Keratinocyte (primary cell): ENCODE measurements around the gene PRM2. TPM values are rescaled to one million over a fixed set of nuclear protein-coding genes. Genes with fewer than 3 reads are reported as not detected.

Source experiments
- DNase-seq: peaks from one replicate; pipeline ENCODE4 v3.0.0-alpha.2; 2011; ENCODE audit warnings: low read depth, missing footprints, low spot score
- FAIRE-seq: peaks from 2 replicates; lab custom pipeline; 2011; peaks lifted over from hg19 to GRCh38; lab: Jason Lieb, UNC
- H2AFZ ChIP-seq: 2 replicates; pipeline ENCODE4 v1.6.0; 2012; ENCODE audit warnings: low read length, control low read depth, inconsistent platforms; ENCODE audit not compliant: control insufficient read depth
- H3K27ac ChIP-seq: 2 replicates; pipeline ENCODE4 v1.5.1; 2011; ENCODE audit warnings: low read length; ENCODE audit not compliant: control insufficient read depth, insufficient read depth
- H3K27me3 ChIP-seq: 3 replicates; pipeline ENCODE4 v1.6.0; 2011; ENCODE audit warnings: low read length; ENCODE audit not compliant: control insufficient read depth, insufficient read depth; ENCODE audit errors: extremely low read depth
- H3K36me3 ChIP-seq, 2 experiments: 2 replicates in 1 of 2; 3 replicates in 1 of 2; pipeline ENCODE4 v1.5.1; 2011; ENCODE audit warnings: low read length in 2 of 2, mild to moderate bottlenecking in 1 of 2; ENCODE audit not compliant: control insufficient read depth in 2 of 2, insufficient read depth in 2 of 2; ENCODE audit errors: extremely low read depth in 1 of 2
- H3K4me1 ChIP-seq: 3 replicates; pipeline ENCODE4 v1.5.1; 2011; ENCODE audit warnings: low read length; ENCODE audit not compliant: control insufficient read depth, insufficient read depth; ENCODE audit errors: extremely low read depth
- H3K4me2 ChIP-seq: 3 replicates; pipeline ENCODE4 v1.6.0; 2011; ENCODE audit warnings: low read depth, low read length; ENCODE audit not compliant: control insufficient read depth, insufficient read depth; ENCODE audit errors: extremely low read depth
- H3K4me3 ChIP-seq, 3 experiments: fragments of 200-600 bp in 1 of 3; sonication (generic) in 1 of 3; 2 replicates in 2 of 3; 3 replicates in 1 of 3; pipeline ENCODE4 v1.5.1; 2011 to 2016; ENCODE audit warnings: low read length in 3 of 3, mild to moderate bottlenecking in 3 of 3, control low read depth in 2 of 3, inconsistent platforms in 1 of 3, low read depth in 1 of 3, mixed read lengths in 1 of 3, mixed run types in 1 of 3, moderate library complexity in 1 of 3; ENCODE audit not compliant: control insufficient read depth in 2 of 3, insufficient read depth in 2 of 3; ENCODE audit errors: extremely low read depth in 1 of 3
- H3K79me2 ChIP-seq: 2 replicates; pipeline ENCODE4 v1.6.0; 2012; ENCODE audit warnings: low read length; ENCODE audit not compliant: control insufficient read depth, insufficient read depth
- H3K9ac ChIP-seq: 3 replicates; pipeline ENCODE4 v1.6.0; 2011; ENCODE audit warnings: low read length; ENCODE audit not compliant: control insufficient read depth, insufficient read depth; ENCODE audit errors: extremely low read depth
- H3K9me1 ChIP-seq: 3 replicates; pipeline ENCODE4 v1.6.0; 2011; ENCODE audit warnings: low read length; ENCODE audit not compliant: control insufficient read depth, insufficient read depth; ENCODE audit errors: extremely low read depth
- H3K9me3 ChIP-seq: 2 replicates; pipeline ENCODE4 v1.5.1; 2012; ENCODE audit warnings: low read depth, low read length; ENCODE audit not compliant: control insufficient read depth
- H4K20me1 ChIP-seq: 3 replicates; pipeline ENCODE4 v1.6.0; 2011; ENCODE audit warnings: low read length; ENCODE audit not compliant: control insufficient read depth, insufficient read depth; ENCODE audit errors: extremely low read depth
- EZH2 ChIP-seq: IDR thresholded peaks from one replicate; pipeline ENCODE4 v1.6.1; 2012; ENCODE audit warnings: inconsistent platforms, mild to moderate bottlenecking, low read length, moderate library complexity
- dilution Hi-C: fragments of 300-500 bp; cut with MboI; formaldehyde crosslinking; loops from one replicate; pipeline ENCODE4 v1.7.0; 2020; ENCODE audit warnings: low sequenced_read_pairs; ENCODE audit not compliant: extremely low pct_ligation_motif_present
- polyA plus RNA-seq, 5 experiments: library from polyadenylated mRNA; depleted of rRNA in 3 of 5; stranded (reverse) in 3 of 5; stranded (forward) in 1 of 5; unstranded in 1 of 5; fragments of >200 nt; gene quantifications; 1 replicate in 1 of 5; 2 replicates in 3 of 5; 3 replicates in 1 of 5; pipeline versions ENCODE4 v1.2.1 to v1.2.3, GENCODE V29; 2011 to 2012; ENCODE audit warnings: missing spikeins in 2 of 5, low read depth in 1 of 5, low replicate concordance in 1 of 5
- TF ChIP-seq, protein P1 (sequence below), 3 experiments: IDR thresholded peaks in 1 of 3; conservative IDR thresholded peaks in 1 of 3; optimal IDR thresholded peaks in 1 of 3; 2 replicates in 2 of 3; 3 replicates in 1 of 3; pipeline versions ENCODE3 to v1.5.1; 2011; ENCODE audit warnings: low read length in 3 of 3, mild to moderate bottlenecking in 3 of 3, moderate library complexity in 2 of 3, control low read depth in 1 of 3, inconsistent platforms in 1 of 3; ENCODE audit not compliant: insufficient read depth in 2 of 3; ENCODE audit errors: extremely low read depth in 1 of 3

PRM2 gene
- polyA plus RNA-seq, 1 donor (not counting 4 experiments of a cell fraction or from before 2014, with no cell fraction given) = not detected

- DNase-seq = no peak
- Histone ChIP-seq H4K20me1 (no peaks in the 10 kb centered on the region), H3K4me1 (peaks cover 6% of the 10 kb centered on the region), H3K36me3 (no peaks in the 10 kb centered on the region), H3K79me2 (no peaks in the 10 kb centered on the region), H3K4me2 (no peak overlapping the region), H3K4me3 (no peak overlapping the region), H3K9ac (no peak overlapping the region), H2AFZ (no peak overlapping the region), H3K9me1 (no peaks in the 10 kb centered on the region), H3K27me3 (peaks cover 5% of the 10 kb centered on the region), H3K27ac (no peak overlapping the region), H3K9me3 (no peaks in the 10 kb centered on the region)
- TF ChIP-seq, protein P1, sequence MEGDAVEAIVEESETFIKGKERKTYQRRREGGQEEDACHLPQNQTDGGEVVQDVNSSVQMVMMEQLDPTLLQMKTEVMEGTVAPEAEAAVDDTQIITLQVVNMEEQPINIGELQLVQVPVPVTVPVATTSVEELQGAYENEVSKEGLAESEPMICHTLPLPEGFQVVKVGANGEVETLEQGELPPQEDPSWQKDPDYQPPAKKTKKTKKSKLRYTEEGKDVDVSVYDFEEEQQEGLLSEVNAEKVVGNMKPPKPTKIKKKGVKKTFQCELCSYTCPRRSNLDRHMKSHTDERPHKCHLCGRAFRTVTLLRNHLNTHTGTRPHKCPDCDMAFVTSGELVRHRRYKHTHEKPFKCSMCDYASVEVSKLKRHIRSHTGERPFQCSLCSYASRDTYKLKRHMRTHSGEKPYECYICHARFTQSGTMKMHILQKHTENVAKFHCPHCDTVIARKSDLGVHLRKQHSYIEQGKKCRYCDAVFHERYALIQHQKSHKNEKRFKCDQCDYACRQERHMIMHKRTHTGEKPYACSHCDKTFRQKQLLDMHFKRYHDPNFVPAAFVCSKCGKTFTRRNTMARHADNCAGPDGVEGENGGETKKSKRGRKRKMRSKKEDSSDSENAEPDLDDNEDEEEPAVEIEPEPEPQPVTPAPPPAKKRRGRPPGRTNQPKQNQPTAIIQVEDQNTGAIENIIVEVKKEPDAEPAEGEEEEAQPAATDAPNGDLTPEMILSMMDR (optimal IDR thresholded peaks at IDR 0.05 in 1 of 3, IDR thresholded peaks at IDR 0.05 in 1 of 3, conservative IDR thresholded peaks at IDR 0.05 in 1 of 3; ENCODE audit: extremely low read depth in 1 of 3, insufficient read depth in 2 of 3, low read length in 3 of 3) = no peak
- TF ChIP-seq EZH2 = no peak
- dilution Hi-C loops = no loop called here
- FAIRE-seq = no peak
Measured at GRCh38 chr16:11260596-11260966, 15.7 kb downstream of the PRM2 start.

DNA sequence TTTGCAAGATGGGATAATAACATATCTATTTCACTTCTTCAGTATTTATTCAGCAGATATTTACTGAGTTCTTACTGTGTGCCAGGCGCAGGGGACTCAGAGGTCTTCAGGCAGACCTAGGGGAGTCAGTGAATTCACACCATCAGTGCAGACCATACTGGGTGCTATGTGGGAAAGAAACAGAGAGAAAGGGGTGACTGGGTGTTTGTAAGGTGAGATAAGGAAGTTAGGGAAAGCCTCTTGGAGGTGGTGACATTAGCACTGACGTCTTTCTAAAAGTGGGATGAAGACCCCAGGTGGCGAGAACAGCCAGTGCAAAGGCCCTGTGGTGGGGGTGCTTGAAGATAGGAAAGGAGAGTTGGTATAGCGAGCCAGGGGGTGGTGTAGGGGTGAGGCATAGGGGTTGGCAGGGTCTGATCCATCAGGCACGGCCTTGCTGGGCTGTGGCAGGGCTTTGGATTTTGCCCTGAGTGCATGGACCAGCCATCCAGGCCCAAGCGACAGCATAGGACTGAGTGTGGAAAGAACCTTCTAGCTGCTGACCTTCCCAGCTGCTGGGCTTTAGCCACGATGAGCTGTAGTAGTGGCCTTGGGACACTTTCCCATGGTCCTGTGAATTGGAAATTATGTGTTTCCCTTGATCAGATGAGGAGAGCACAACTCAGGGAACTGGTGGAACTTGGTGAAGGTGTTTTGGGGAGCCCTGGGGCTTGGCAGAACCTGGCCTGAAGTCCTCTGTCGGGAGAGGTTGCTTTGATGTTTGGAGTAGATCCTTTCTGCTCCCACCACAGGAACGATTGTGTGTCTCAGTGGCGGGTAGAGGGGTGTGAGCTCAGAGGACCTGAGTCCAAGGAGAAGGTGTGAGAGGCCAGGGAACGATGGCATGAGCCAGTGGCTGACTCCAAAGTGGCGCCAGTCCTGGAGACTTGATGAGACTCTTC is 16.4 kb downstream of the PRM2 start:
- H3K9me3 ChIP-seq = no peaks in the 10 kb centered on the region
- H3K27me3 ChIP-seq = peaks cover 5% of the 10 kb centered on the region
- TF ChIP-seq, protein P1 (optimal IDR thresholded peaks at IDR 0.05 in 1 of 3, IDR thresholded peaks at IDR 0.05 in 1 of 3, conservative IDR thresholded peaks at IDR 0.05 in 1 of 3; ENCODE audit: extremely low read depth in 1 of 3, insufficient read depth in 2 of 3, low read length in 3 of 3) = no peak
- TF ChIP-seq EZH2 = no peak
- H3K27ac ChIP-seq = no peak overlapping the region
- H2AFZ ChIP-seq = no peak overlapping the region
- no peak for DNase-seq
- no peaks in the 10 kb centered on the region for H3K9me1 ChIP-seq
- FAIRE-seq = no peak
- no peaks in the 10 kb centered on the region for H3K36me3 ChIP-seq
- H3K4me1 ChIP-seq = peaks cover 6% of the 10 kb centered on the region
- dilution Hi-C loops = no loop called here
- H3K9ac ChIP-seq = no peak overlapping the region
- H3K79me2 ChIP-seq = peaks cover 6% of the 10 kb centered on the region
- H3K4me3 ChIP-seq = no peak overlapping the region
- H4K20me1 ChIP-seq = no peaks in the 10 kb centered on the region
- no peak overlapping the region for H3K4me2 ChIP-seq
